ENCODE measurements around the gene HPGD. TPM values are rescaled to one million over a fixed set of nuclear protein-coding genes. Genes with fewer than 3 reads are reported as not detected.

The HPGD gene
- total RNA-seq, 2 experiments from 2014 or later = 9.3 to 10.4 TPM

GRCh38 chr4:174544496-174544895 lies 22.2 kb upstream of the HPGD start:
- Mint-ChIP-seq H3K27me3 (no peaks in the 10 kb centered on the region), H3K4me1 (ENCODE audit: low read depth) (no peaks in the 10 kb centered on the region), H3K4me3 (no peak overlapping the region), H3K9me3 (peaks cover 13% of the 10 kb centered on the region), H3K36me3 (ENCODE audit: low read depth) (no peaks in the 10 kb centered on the region), H3K27ac (no peak overlapping the region)
- ChIA-PET CTCF (no interaction called here), POLR2A (no interaction called here)
- H3K27me3 ChIP-seq (ENCODE audit: control insufficient read depth in 1 of 2, insufficient read depth in 2 of 2, low read length in 2 of 2) = no peaks in the 10 kb centered on the region
- H3K9me3 ChIP-seq (ENCODE audit: control insufficient read depth in 1 of 2, insufficient read depth in 1 of 2, low read length in 2 of 2) = no peaks in the 10 kb centered on the region
- DNase-seq = no peak
- no peaks in the 10 kb centered on the region for H3K4me1 ChIP-seq (ENCODE audit: insufficient read depth, low read length)
- intact Hi-C loops (cut with DNase I, micrococcal nuclease) = no loop called here
- no peaks in the 10 kb centered on the region for H3K36me3 ChIP-seq (ENCODE audit: insufficient read depth, low read length)
- H3K27ac ChIP-seq (ENCODE audit: low read depth in 1 of 2, low read length in 2 of 2) = no peak overlapping the region
- no peak overlapping the region for H3K4me3 ChIP-seq (ENCODE audit: low read length)
- no peak for ATAC-seq (ENCODE audit: poor library complexity)
- no peak for TF ChIP-seq CTCF (IDR thresholded peaks at IDR 0.05)

GRCh38 chr4:174540175-174540574 lies 17.9 kb upstream of the HPGD start:
- Mint-ChIP-seq H3K4me1 (ENCODE audit: low read depth) (no peaks in the 10 kb centered on the region), H3K4me3 (no peak overlapping the region), H3K9me3 (peaks cover 2% of the 10 kb centered on the region), H3K36me3 (ENCODE audit: low read depth) (no peaks in the 10 kb centered on the region), H3K27me3 (no peaks in the 10 kb centered on the region), H3K27ac (no peak overlapping the region)
- ATAC-seq (ENCODE audit: poor library complexity) (no peak), DNase-seq (no peak)
- CTCF ChIA-PET = no interaction called here
- no peak overlapping the region for H3K27ac ChIP-seq (ENCODE audit: low read depth in 1 of 2, low read length in 2 of 2)
- no peaks in the 10 kb centered on the region for H3K36me3 ChIP-seq (ENCODE audit: insufficient read depth, low read length)
- H3K4me1 ChIP-seq (ENCODE audit: insufficient read depth, low read length) = no peaks in the 10 kb centered on the region
- H3K9me3 ChIP-seq (ENCODE audit: control insufficient read depth in 1 of 2, insufficient read depth in 1 of 2, low read length in 2 of 2) = no peaks in the 10 kb centered on the region
- TF ChIP-seq CTCF (IDR thresholded peaks at IDR 0.05) = no peak
- no peak overlapping the region for H3K4me3 ChIP-seq (ENCODE audit: low read length)
- intact Hi-C loops (cut with DNase I, micrococcal nuclease) = no loop called here
- POLR2A ChIA-PET = no interaction called here
- H3K27me3 ChIP-seq (ENCODE audit: control insufficient read depth in 1 of 2, insufficient read depth in 2 of 2, low read length in 2 of 2) = no peaks in the 10 kb centered on the region

GRCh38 chr4:174539571-174539970 lies 17.3 kb upstream of the HPGD start:
- Histone ChIP-seq H3K4me1 (ENCODE audit: insufficient read depth, low read length) (no peaks in the 10 kb centered on the region), H3K9me3 (ENCODE audit: control insufficient read depth in 1 of 2, insufficient read depth in 1 of 2, low read length in 2 of 2) (no peaks in the 10 kb centered on the region), H3K36me3 (ENCODE audit: insufficient read depth, low read length) (no peaks in the 10 kb centered on the region), H3K4me3 (ENCODE audit: low read length) (no peak overlapping the region), H3K27ac (ENCODE audit: low read depth in 1 of 2, low read length in 2 of 2) (no peak overlapping the region), H3K27me3 (ENCODE audit: control insufficient read depth in 1 of 2, insufficient read depth in 2 of 2, low read length in 2 of 2) (no peaks in the 10 kb centered on the region)
- intact Hi-C loops (cut with DNase I, micrococcal nuclease) = no loop called here
- Mint-ChIP-seq H3K9me3 (peaks cover 2% of the 10 kb centered on the region), H3K4me3 (no peak overlapping the region), H3K36me3 (ENCODE audit: low read depth) (no peaks in the 10 kb centered on the region), H3K27ac (no peak overlapping the region), H3K27me3 (no peaks in the 10 kb centered on the region), H3K4me1 (ENCODE audit: low read depth) (no peaks in the 10 kb centered on the region)
- ATAC-seq (ENCODE audit: poor library complexity) (no peak), DNase-seq (no peak)
- no peak for TF ChIP-seq CTCF (IDR thresholded peaks at IDR 0.05)
- ChIA-PET POLR2A (no interaction called here), CTCF (no interaction called here)
